Subcutaneous adipose tissue (tissue), 4 donors: Measurements from ENCODE around the gene OR4K2. TPM values are rescaled to one million over a fixed set of nuclear protein-coding genes. Genes with fewer than 3 reads are reported as not detected.

Experiments
- CTCF ChIP-seq: fragments of 450-650 bp; IDR thresholded peaks from one replicate; pipeline ENCODE4 v1.5.1; 2016; ENCODE audit warnings: low read depth, mild to moderate bottlenecking, control low read depth, antibody characterized with exemption, moderate library complexity
- total RNA-seq, 4 donors: library from RNA; depleted of rRNA; stranded (reverse); fragments of >200 nt; gene quantifications; one replicate each; pipeline ENCODE4 v1.1.0, GENCODE V29; 2016

Gene OR4K2
- total RNA-seq, 4 donors from 2014 or later, result not detected

- no peak for TF ChIP-seq CTCF
Measured at GRCh38 chr14:19920021-19920657, 45.2 kb downstream of the OR4K2 start, which contains the start of gene OR4K5. OR4K5 (plus strand) TSS chr14:19920607; CDS start chr14:19920607, 0 bp downstream.

- TF ChIP-seq CTCF, result no peak
Measured at GRCh38 chr14:19930617-19931016, 55.7 kb downstream of the OR4K2 start, which contains the start of gene OR4K1. OR4K1 (plus strand) TSS chr14:19930917; CDS start chr14:19935667, 4,750 bp downstream.

Other genes with a start within 250 kb of the OR4K2 start
- gene OR11H2, start 161.3 kb upstream of the OR4K2 start, total RNA-seq, result not detected
- gene OR4Q3, start 131.6 kb upstream of the OR4K2 start, total RNA-seq, result not detected
- not detected for gene OR4M1, start 101.6 kb upstream of the OR4K2 start, total RNA-seq
- not detected for gene OR4N2, start 71.4 kb upstream of the OR4K2 start, total RNA-seq
- gene OR4K5, start 45.5 kb downstream of the OR4K2 start, total RNA-seq, result not detected
- gene OR4K1, start 55.8 kb downstream of the OR4K2 start, total RNA-seq, result not detected
- gene OR4K15, start 100.4 kb downstream of the OR4K2 start, total RNA-seq, result not detected
- not detected for gene OR4Q2, start 127.0 kb downstream of the OR4K2 start, total RNA-seq
- not detected for gene OR4K14, start 144.2 kb downstream of the OR4K2 start, total RNA-seq
- not detected for gene OR4K13, start 160.9 kb downstream of the OR4K2 start, total RNA-seq
- gene OR4L1, start 184.9 kb downstream of the OR4K2 start, total RNA-seq, result not detected
- gene OR4K17, start 235.6 kb downstream of the OR4K2 start, total RNA-seq, result not detected